ENCODE measurements around the gene CORO2B.
"Not testable (repeated sequence)": the region's sequence is repeated elsewhere in the genome, so short reads cannot be mapped to it uniquely, and the experiment has no call there.

Gene CORO2B

GRCh38 chr15:68676011-68676605 lies 97.3 kb downstream of the CORO2B start:
- in situ Hi-C loops (cut with HindIII; ENCODE audit: low sequenced_read_pairs) = no loop called here
- no peak overlapping the region for H3K4me3 ChIP-seq (ENCODE audit: low read depth, low read length)
- DNase-seq (ENCODE audit: low read depth) = no peak
- no peak for TF ChIP-seq CTCF (IDR thresholded peaks at IDR 0.05; ENCODE audit: low read depth, low read length, missing control alignments)

- no peak for TF ChIP-seq CTCF (IDR thresholded peaks at IDR 0.05; ENCODE audit: low read depth, low read length, missing control alignments)
- in situ Hi-C loops (cut with HindIII; ENCODE audit: low sequenced_read_pairs) = no loop called here
- no peak for DNase-seq (ENCODE audit: low read depth)
- no peak overlapping the region for H3K4me3 ChIP-seq (ENCODE audit: low read depth, low read length)
Observed at GRCh38 chr15:68676926-68677325, 98.1 kb downstream of the CORO2B start.

- no peak for TF ChIP-seq CTCF (IDR thresholded peaks at IDR 0.05; ENCODE audit: low read depth, low read length, missing control alignments)
- no peak for DNase-seq (ENCODE audit: low read depth)
- no peak overlapping the region for H3K4me3 ChIP-seq (ENCODE audit: low read depth, low read length)
- in situ Hi-C loops (cut with HindIII; ENCODE audit: low sequenced_read_pairs) = no loop called here
Observed at GRCh38 chr15:68677996-68678395, 99.2 kb downstream of the CORO2B start.

- no peak for DNase-seq (ENCODE audit: low read depth)
- H3K4me3 ChIP-seq (ENCODE audit: low read depth, low read length) = no peak overlapping the region
- TF ChIP-seq CTCF (IDR thresholded peaks at IDR 0.05; ENCODE audit: low read depth, low read length, missing control alignments) = no peak
- in situ Hi-C loops (cut with HindIII; ENCODE audit: low sequenced_read_pairs) = no loop called here
Observed at GRCh38 chr15:68678746-68679145, 100.0 kb downstream of the CORO2B start.

GRCh38 chr15:68679161-68679560 lies 100.4 kb downstream of the CORO2B start:
- TF ChIP-seq CTCF (IDR thresholded peaks at IDR 0.05; ENCODE audit: low read depth, low read length, missing control alignments) = no peak
- no peak overlapping the region for H3K4me3 ChIP-seq (ENCODE audit: low read depth, low read length)
- in situ Hi-C loops (cut with HindIII; ENCODE audit: low sequenced_read_pairs) = no loop called here
- DNase-seq (ENCODE audit: low read depth) = no peak

- TF ChIP-seq CTCF (IDR thresholded peaks at IDR 0.05; ENCODE audit: low read depth, low read length, missing control alignments) = no peak
- in situ Hi-C loops (cut with HindIII; ENCODE audit: low sequenced_read_pairs) = no loop called here
- no peak overlapping the region for H3K4me3 ChIP-seq (ENCODE audit: low read depth, low read length)
- DNase-seq (ENCODE audit: low read depth) = no peak
Observed at GRCh38 chr15:68679961-68680371, 101.2 kb downstream of the CORO2B start.

- DNase-seq (ENCODE audit: low read depth); in situ Hi-C loops (cut with HindIII; ENCODE audit: low sequenced_read_pairs); H3K4me3 ChIP-seq (ENCODE audit: low read depth, low read length): not testable (repeated sequence)
Observed at GRCh38 chr15:68680756-68681155, 102.0 kb downstream of the CORO2B start.

All from astrocyte of the cerebellum (primary cell).